Measurements from ENCODE around the gene HLA-E. TPM values are rescaled to one million over a fixed set of nuclear protein-coding genes. Genes with fewer than 3 reads are reported as not detected.
"Not testable (repeated sequence)": the region's sequence is repeated elsewhere in the genome, so short reads cannot be mapped to it uniquely, and the experiment has no call there.

HLA-E gene
- total RNA-seq, 4 donors from 2014 or later = 207 to 628 (median 416) TPM

- H3K4me3 ChIP-seq = no peak overlapping the region
- H3K27ac ChIP-seq = peak overlapping the region in 1 of 2 donors; percentile 66
- TF ChIP-seq CTCF (IDR thresholded peaks at IDR 0.05) (no peak), POLR2A (IDR thresholded peaks at IDR 0.05) (no peak)
- H3K27me3 ChIP-seq = no peaks in the 10 kb centered on the region
- DNase-seq = no peak
- no peaks in the 10 kb centered on the region for H3K9me3 ChIP-seq
- no peaks in the 10 kb centered on the region for H3K36me3 ChIP-seq
- H3K4me1 ChIP-seq = no peaks in the 10 kb centered on the region
- intact Hi-C loops (cut with DNase I; ENCODE audit: low total_unique reads) = no loop called here
Measured at GRCh38 chr6:30520522-30520921, 31.2 kb downstream of the HLA-E start.

GRCh38 chr6:30521082-30521481 lies 31.8 kb downstream of the HLA-E start:
- H3K4me3 ChIP-seq; intact Hi-C loops (cut with DNase I; ENCODE audit: low total_unique reads); H3K9me3 ChIP-seq; H3K27me3 ChIP-seq; H3K4me1 ChIP-seq; DNase-seq; H3K36me3 ChIP-seq: not testable (repeated sequence)
- TF ChIP-seq CTCF (IDR thresholded peaks at IDR 0.05) = peak in 1 of 4 experiments; percentile 4
- peak overlapping the region in 1 of 2 donors; percentile 66 for H3K27ac ChIP-seq

- intact Hi-C loops (cut with DNase I; ENCODE audit: low total_unique reads); DNase-seq; H3K9me3 ChIP-seq; H3K36me3 ChIP-seq; H3K27me3 ChIP-seq; H3K4me1 ChIP-seq; H3K27ac ChIP-seq; H3K4me3 ChIP-seq: not testable (repeated sequence)
Measured at GRCh38 chr6:30521952-30522351, 32.6 kb downstream of the HLA-E start.

GRCh38 chr6:30526444-30526843 lies 37.1 kb downstream of the HLA-E start:
- DNase-seq; H3K36me3 ChIP-seq; H3K27ac ChIP-seq; H3K9me3 ChIP-seq; H3K4me3 ChIP-seq; intact Hi-C loops (cut with DNase I; ENCODE audit: low total_unique reads); H3K4me1 ChIP-seq; H3K27me3 ChIP-seq: not testable (repeated sequence)

- H3K36me3 ChIP-seq; H3K4me1 ChIP-seq; H3K27ac ChIP-seq; H3K9me3 ChIP-seq; DNase-seq; H3K27me3 ChIP-seq; intact Hi-C loops (cut with DNase I; ENCODE audit: low total_unique reads); H3K4me3 ChIP-seq: not testable (repeated sequence)
Measured at GRCh38 chr6:30529349-30529875, 40.1 kb downstream of the HLA-E start.

- no peak overlapping the region for H3K27ac ChIP-seq
- no peaks in the 10 kb centered on the region for H3K36me3 ChIP-seq
- TF ChIP-seq CTCF (IDR thresholded peaks at IDR 0.05) = no peak
- TF ChIP-seq POLR2A (IDR thresholded peaks at IDR 0.05) = no peak
- no peaks in the 10 kb centered on the region for H3K4me1 ChIP-seq
- DNase-seq = no peak
- H3K27me3 ChIP-seq = no peaks in the 10 kb centered on the region
- intact Hi-C loops (cut with DNase I; ENCODE audit: low total_unique reads) = no loop called here
- no peaks in the 10 kb centered on the region for H3K9me3 ChIP-seq
- H3K4me3 ChIP-seq = no peak overlapping the region
Measured at GRCh38 chr6:30530014-30530413, 40.7 kb downstream of the HLA-E start.

Measured in uterus (tissue), 4 donors.